IPS DF 6.9 (cell line): ENCODE data around the gene BANF1.

ENCODE experiments used
- DNase-seq: peaks from one replicate; pipeline ENCODE4 v3.0.0-alpha.2; 2013; ENCODE audit warnings: low read depth, low spot score
- H3K27ac ChIP-seq: one replicate; pipeline ENCODE4 v1.5.1; 2013; ENCODE audit warnings: low read length, control low read depth
- H3K27me3 ChIP-seq: 2 replicates; pipeline ENCODE4 v1.6.1; 2013; ENCODE audit warnings: mild to moderate bottlenecking, low read length; ENCODE audit not compliant: control insufficient read depth, insufficient read depth
- H3K36me3 ChIP-seq: 2 replicates; pipeline ENCODE4 v1.6.1; 2013; ENCODE audit warnings: low read length; ENCODE audit not compliant: control insufficient read depth, insufficient read depth
- H3K4me1 ChIP-seq: 2 replicates; pipeline ENCODE4 v1.6.1; 2013; ENCODE audit warnings: low read length; ENCODE audit not compliant: control insufficient read depth, insufficient read depth
- H3K4me3 ChIP-seq: 2 replicates; pipeline ENCODE4 v1.5.1; 2013; ENCODE audit warnings: mild to moderate bottlenecking, low read length
- H3K9me3 ChIP-seq: 2 replicates; pipeline ENCODE4 v1.6.1; 2013; ENCODE audit warnings: low read length, inconsistent platforms; ENCODE audit not compliant: control insufficient read depth, insufficient read depth
- WGBS: extraction: QIAGEN DNeasy Blood & Tissue Kit; methylation state at CpG from one replicate; pipeline ENCODE4 v1.1.7; 2013; ENCODE audit warnings: mixed read lengths, missing lambda C conversion rate; ENCODE audit not compliant: insufficient read length, insufficient coverage; 5-methylcytosine and 5-hydroxymethylcytosine counted together

Gene BANF1

DNA sequence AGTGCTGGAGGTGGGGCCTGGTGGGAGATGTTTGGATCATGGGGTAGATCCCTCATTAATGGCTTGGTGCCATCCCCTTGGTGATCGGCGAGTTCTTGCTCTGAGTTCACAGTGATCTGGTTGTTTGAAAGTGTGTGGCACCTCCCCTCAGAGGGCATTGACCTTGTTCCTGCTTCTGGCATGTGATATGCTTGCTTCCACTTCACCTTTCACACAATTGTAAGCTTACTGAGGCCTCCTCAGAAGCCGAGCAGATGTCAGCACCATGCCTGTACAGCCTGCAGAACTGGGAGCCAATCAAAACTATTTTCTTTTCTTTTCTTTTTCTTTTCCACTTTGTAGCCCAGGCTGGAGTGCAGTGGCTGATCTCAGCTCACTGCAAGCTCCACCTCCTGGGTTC is 35.0 kb downstream of the BANF1 start:
- no CpG with 5 or more reads among the region's 3 CpGs for WGBS
- H3K36me3 ChIP-seq: no peaks in the 10 kb centered on the region; the same call in 1 of the 2 replicates
- H3K4me3 ChIP-seq: no peak overlapping the region
- no peak overlapping the region for H3K27ac ChIP-seq
- no peaks in the 10 kb centered on the region for H3K9me3 ChIP-seq
- DNase-seq: no peak
- H3K27me3 ChIP-seq: no peaks in the 10 kb centered on the region; the same call in 1 of the 2 replicates
- H3K4me1 ChIP-seq: no peaks in the 10 kb centered on the region

DNA sequence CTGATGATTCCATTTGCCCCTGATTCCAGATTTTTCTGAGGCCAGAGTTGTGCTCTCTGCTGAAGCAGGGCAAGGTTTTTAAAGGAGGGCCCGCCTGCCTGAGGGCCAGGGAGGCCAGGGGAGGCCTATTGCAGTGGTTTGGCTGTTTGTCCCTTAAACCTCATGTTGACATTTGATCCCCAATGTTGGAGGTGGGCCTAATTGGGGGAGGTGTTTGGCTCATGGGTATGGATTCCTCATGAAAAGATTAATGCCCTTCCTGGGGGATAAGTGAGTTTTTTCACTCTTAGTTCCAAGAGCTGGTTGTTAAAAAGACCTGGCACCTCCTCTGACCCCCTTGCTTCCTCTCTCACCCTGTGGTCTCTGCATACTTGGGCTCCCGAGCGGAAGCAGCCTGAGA is 37.5 kb downstream of the BANF1 start:
- Histone ChIP-seq H3K9me3 (no peaks in the 10 kb centered on the region), H3K27ac (no peak overlapping the region), H3K4me1 (no peaks in the 10 kb centered on the region; the same call in 1 of the 2 replicates), H3K27me3 (no peaks in the 10 kb centered on the region; the same call in 1 of the 2 replicates), H3K4me3 (no peak overlapping the region), H3K36me3 (peaks cover 8% of the 10 kb centered on the region; the same call in 1 of the 2 replicates)
- no peak for DNase-seq
- no CpG with 5 or more reads among the region's 3 CpGs for WGBS

DNA sequence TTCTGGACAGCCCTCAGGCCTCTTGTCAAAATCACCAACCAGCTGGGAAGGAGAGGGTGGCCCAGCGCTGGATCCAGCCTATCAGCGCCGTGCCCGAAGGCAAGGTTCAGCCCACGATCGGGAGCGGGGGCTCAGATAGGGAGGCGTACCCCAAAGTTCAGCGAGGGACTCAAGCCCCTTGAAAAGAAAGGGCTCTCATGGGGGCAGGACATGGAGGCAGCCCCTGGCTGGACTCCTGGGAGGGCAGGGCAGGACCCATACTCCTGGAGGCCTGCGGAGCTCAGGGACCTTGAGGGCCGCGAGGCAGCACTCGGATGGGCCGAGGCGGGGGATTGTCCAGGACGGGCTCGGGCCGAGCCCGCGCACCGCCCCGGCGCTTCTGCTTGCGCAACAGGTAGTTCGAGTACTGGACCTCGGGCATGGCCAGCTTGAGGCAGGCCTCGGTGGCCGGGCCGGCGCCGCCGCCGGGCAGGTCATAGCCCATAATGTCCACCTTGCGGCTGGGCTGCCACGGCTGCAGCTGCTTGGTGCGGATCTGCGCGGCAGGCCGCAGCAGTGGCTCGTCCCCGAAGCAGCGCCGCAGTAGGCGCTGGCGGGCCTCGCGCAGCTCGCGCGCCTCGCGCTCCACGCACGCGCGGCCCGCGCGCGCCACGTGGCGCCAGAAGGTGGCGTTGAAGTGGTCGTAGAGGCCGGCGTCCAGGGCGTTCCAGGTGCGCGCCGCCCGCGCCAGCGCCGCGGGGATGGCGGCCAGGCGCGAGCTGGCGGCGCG is 40.1 kb downstream of the BANF1 start:
- DNase-seq: no peak
- Histone ChIP-seq H3K27me3 (no peaks in the 10 kb centered on the region), H3K36me3 (peaks cover 8% of the 10 kb centered on the region; the same call in 1 of the 2 replicates), H3K4me3 (no peak overlapping the region), H3K9me3 (no peaks in the 10 kb centered on the region), H3K27ac (no peak overlapping the region), H3K4me1 (peaks cover 4% of the 10 kb centered on the region)
- no CpG with 5 or more reads among the region's 81 CpGs for WGBS

DNA sequence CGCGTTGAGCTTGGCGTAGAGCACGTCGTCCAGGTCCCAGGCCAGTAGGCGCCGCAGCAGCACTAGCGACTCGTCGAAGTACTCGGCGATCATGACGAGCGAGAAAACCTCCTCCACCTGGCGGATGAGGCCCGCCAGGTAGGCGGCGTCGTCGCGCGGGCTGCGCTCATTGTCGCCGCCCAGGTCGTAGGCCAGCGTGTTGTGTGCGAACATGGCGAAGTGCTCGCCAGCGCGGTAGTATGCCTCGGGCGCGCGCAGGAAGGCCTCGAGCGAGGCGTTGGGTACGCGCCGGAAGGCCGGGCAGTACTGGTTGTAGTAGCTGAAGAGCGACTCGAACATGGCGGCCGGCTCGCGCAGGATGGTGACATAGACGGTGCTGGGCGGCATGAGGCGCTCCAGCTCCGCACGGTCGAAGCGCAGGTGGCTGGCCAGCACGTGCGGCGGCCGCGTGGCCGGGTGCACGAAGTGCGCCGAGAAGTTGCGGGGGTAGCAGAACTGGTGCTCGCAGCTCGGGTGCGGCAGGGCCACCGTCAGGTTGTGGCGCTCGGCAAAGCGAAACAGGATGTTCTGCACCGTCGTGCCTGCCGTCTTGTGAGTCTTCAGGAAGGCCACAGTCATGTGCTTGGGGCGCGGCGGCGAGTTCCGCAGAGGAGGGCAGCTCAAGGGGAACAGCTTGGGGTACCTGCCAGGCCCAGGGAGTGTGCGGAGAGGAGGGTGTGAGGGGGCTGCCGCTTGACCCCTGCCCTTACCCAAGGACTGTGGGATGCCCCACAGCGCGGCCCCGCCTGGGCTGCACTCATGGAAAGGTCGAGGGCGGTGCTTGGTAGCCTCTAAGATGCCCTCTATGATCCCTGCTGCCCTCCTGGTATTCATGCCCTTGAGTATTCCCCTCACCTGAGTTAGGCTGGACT is 40.9 kb downstream of the BANF1 start:
- Histone ChIP-seq H3K36me3 (peaks cover 8% of the 10 kb centered on the region; the same call in 1 of the 2 replicates), H3K9me3 (no peaks in the 10 kb centered on the region), H3K27me3 (no peaks in the 10 kb centered on the region), H3K27ac (no peak overlapping the region), H3K4me1 (peaks cover 4% of the 10 kb centered on the region), H3K4me3 (no peak overlapping the region)
- no CpG with 5 or more reads among the region's 88 CpGs for WGBS
- no peak for DNase-seq

DNA sequence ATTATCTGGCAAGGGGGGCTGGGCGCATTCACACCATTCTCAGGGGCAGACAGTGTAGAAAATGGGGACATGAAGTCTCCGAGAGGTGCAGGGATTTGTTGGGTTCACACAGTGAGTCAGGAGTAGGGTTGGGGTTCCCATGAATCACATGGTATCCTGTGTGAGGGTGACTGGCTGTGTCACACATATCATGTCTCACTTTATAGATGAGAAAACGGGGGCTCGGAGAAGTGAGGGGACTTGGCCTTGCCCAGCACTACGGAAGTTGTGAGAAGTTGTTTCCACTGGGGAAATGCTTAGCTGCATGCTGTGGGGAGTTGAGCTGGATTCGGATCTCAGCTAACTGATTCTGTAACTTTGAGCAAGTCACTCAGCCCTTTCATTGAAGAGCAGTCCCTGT is 42.5 kb downstream of the BANF1 start:
- peaks cover 7% of the 10 kb centered on the region for H3K4me1 ChIP-seq
- no peaks in the 10 kb centered on the region for H3K9me3 ChIP-seq
- H3K36me3 ChIP-seq: peaks cover 8% of the 10 kb centered on the region; the same call in 1 of the 2 replicates
- no peak overlapping the region for H3K4me3 ChIP-seq
- WGBS: no CpG with 5 or more reads among the region's 6 CpGs
- no peak for DNase-seq
- H3K27me3 ChIP-seq: no peaks in the 10 kb centered on the region
- H3K27ac ChIP-seq: no peak overlapping the region

DNA sequence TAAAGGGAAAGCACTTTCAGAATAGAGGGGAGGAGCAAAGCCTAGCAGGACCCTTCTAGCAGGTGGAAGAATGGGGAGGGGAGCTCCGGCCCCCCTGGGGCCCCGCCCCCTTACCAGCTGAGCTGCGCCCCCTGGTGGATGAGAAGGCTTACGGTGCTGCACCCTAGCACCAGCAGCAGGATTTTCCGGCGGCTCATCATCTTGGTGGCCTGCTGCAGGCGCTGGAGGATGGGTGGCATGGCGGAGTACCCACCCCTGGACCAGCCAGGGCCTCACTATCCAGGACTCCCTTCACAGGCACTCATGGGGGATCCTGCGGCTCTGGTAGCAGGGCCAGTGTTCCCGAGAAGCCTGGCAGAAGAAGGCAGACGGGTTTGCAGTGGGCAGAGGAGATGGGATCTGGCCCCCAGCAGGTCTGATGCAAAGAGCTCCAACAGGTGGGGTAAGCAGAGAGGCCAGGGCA is 42.9 kb downstream of the BANF1 start:
- H3K9me3 ChIP-seq: no peaks in the 10 kb centered on the region
- H3K36me3 ChIP-seq: peaks cover 8% of the 10 kb centered on the region; the same call in 1 of the 2 replicates
- peaks cover 7% of the 10 kb centered on the region for H3K4me1 ChIP-seq
- no peak for DNase-seq
- H3K4me3 ChIP-seq: no peak overlapping the region
- no peaks in the 10 kb centered on the region for H3K27me3 ChIP-seq
- H3K27ac ChIP-seq: no peak overlapping the region
- WGBS: no CpG with 5 or more reads among the region's 11 CpGs

DNA sequence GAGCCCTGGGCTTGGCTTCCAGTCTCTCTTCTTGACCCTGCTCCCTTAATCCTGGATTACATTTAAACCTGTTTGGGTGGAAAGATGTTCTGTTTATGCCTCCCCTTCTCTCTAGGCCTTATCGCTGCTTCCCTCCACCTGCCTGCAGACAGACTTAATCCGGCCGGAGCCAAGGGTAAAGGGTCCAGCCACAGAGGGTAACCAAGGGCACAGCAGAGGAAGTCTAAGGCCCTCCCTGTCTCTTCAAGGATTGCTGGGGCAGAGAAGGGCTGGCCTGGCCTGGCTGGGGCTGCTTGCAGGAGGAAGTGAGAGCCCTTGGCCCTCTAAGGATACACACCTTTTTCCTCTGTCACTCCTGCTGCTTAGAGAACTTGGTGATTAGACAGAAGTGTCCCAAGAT is 44.6 kb downstream of the BANF1 start:
- Histone ChIP-seq H3K9me3 (no peaks in the 10 kb centered on the region), H3K27ac (no peak overlapping the region)

DNA sequence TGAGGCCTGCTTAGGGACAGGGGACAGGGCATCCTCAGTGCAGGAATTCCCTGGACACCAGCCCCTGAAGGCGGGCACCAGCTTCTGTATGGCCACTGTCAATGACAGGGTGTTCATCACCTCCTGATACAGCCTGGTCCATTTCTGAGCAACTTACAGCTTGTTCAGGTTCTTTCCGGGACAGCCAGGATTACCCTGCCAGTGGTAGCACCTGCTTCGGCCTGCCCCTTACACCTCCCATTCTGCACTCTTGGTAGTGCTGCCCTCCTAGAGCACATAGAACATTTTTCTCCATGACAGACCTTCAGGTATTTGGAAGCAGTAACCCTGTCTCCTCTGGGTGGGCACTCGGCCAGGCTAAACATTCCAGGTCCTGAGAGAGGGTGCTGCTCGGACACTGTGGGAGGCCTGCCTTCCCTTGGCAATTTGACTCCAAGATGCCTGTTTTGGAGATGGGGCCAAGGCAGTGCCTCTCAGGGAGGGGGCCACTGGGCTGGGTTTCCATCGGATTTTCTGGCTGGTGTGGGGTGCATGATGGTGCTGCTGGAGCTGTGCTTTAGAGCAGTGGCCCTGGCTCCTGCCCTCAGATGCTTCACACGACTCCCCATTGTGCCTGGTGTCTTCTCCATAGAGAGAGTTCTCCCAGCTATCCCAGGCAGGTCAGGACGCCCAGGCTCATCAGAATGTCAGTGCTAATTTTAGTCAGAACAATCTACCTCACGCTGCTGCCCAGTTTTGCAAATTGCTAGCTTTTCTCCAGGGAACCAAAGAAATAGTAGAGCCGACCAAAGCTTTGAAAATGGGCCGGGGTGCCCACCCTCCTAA is 45.5 kb downstream of the BANF1 start:
- no peaks in the 10 kb centered on the region for H3K9me3 ChIP-seq
- no peak overlapping the region for H3K4me3 ChIP-seq
- H3K36me3 ChIP-seq: peaks cover 8% of the 10 kb centered on the region; the same call in 1 of the 2 replicates
- DNase-seq: no peak
- H3K27me3 ChIP-seq: no peaks in the 10 kb centered on the region
- WGBS: no CpG with 5 or more reads among the region's 11 CpGs
- peaks cover 11% of the 10 kb centered on the region for H3K4me1 ChIP-seq
- H3K27ac ChIP-seq: no peak overlapping the region

More for the DNA sequence above, 44.6 kb downstream of the BANF1 start:
- no peak overlapping the region for H3K4me3 ChIP-seq
- no peak for DNase-seq
- peaks cover 11% of the 10 kb centered on the region for H3K4me1 ChIP-seq
- no CpG with 5 or more reads among the region's 3 CpGs for WGBS
- H3K27me3 ChIP-seq: no peaks in the 10 kb centered on the region
- H3K36me3 ChIP-seq: peaks cover 8% of the 10 kb centered on the region; the same call in 1 of the 2 replicates

DNA sequence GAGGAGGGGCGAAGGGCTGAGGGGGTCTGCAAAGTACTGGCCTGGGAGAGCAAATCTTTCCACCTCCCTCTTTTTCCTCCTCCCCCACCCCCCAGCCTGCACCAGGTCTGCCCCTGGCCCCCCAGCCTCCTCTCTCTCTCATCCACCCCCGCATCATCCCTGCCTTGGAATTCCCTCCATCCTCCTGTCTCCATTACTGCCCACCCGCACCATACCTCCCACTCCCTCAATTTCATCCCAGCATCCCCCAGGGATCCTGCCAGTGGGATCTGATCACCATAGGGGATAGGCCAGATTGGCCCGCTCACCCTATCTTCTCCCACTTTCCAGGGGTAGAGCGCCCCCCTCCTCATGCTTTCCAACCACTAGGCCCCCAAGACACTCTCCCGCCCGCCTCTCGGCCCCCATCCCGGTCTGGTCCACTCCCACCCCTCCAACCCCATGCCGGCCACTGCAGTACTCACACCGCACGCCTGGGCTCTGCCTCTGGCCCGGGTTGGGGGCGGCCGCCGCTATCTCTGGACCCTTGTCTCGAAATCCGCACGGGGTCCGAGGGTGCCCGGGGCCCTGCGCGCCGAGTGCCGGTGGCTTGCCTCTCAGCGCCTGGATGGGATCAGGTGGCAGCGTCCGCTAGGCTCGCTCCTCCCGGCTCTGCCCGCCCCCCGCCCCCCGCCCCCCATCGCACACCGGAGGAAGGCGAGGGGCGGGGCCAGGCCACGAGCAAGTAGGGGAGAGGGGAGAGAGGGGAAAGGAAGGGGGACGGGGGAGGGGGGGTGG is 46.4 kb downstream of the BANF1 start, which contains the start of gene GAL3ST3:
Gene GAL3ST3, minus strand, starts transcription at position 615 of the 777 bp plus-strand sequence. CDS start 3,746 bp downstream, outside the sequence.
- WGBS: no CpG with 5 or more reads among the region's 39 CpGs
- Histone ChIP-seq H3K4me3 (peak within 1 kb of the TSS; percentile 47), H3K4me1 (peaks cover 13% of the 10 kb centered on the region; the same call in 1 of the 2 replicates), H3K27ac (no peak within 1 kb of the TSS), H3K27me3 (no peaks in the 10 kb centered on the region), H3K9me3 (no peaks in the 10 kb centered on the region), H3K36me3 (no peaks in the 10 kb centered on the region)
- DNase-seq: no peak
